GM12801 (cell line): ENCODE data around the gene ARHGAP24.

Experiments used
- TF ChIP-seq, protein P1 (sequence below): IDR thresholded peaks from one replicate; pipeline ENCODE4 v1.5.1; 2011; ENCODE audit warnings: control low read depth; ENCODE audit not compliant: insufficient read length; ENCODE audit errors: extremely low read depth

Gene ARHGAP24

DNA sequence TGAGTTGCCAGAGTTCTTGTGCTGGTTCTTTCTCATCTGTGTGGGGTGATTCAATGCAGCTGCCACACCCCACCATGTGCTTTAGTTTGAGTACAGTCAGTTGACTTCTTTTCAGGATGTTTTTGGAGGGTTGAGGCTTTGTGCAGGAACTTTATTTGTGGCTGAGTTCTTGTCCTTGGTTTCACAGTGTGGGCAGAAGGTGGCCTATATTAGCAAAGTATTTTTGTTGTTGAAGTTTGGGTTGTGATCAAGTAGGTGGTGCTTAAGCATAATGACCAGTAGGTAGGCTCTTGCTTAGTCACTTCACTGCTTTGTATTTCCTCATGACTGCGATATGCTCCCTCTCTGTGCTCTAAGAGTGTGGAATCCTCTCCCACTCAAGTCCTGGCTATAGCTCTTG lies 80.3 kb downstream of the ARHGAP24 start:
- TF ChIP-seq, protein P1, sequence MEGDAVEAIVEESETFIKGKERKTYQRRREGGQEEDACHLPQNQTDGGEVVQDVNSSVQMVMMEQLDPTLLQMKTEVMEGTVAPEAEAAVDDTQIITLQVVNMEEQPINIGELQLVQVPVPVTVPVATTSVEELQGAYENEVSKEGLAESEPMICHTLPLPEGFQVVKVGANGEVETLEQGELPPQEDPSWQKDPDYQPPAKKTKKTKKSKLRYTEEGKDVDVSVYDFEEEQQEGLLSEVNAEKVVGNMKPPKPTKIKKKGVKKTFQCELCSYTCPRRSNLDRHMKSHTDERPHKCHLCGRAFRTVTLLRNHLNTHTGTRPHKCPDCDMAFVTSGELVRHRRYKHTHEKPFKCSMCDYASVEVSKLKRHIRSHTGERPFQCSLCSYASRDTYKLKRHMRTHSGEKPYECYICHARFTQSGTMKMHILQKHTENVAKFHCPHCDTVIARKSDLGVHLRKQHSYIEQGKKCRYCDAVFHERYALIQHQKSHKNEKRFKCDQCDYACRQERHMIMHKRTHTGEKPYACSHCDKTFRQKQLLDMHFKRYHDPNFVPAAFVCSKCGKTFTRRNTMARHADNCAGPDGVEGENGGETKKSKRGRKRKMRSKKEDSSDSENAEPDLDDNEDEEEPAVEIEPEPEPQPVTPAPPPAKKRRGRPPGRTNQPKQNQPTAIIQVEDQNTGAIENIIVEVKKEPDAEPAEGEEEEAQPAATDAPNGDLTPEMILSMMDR = no peak

GRCh38 chr4:85556283-85556682 lies 81.3 kb downstream of the ARHGAP24 start:
- TF ChIP-seq, protein P1 = no peak

DNA sequence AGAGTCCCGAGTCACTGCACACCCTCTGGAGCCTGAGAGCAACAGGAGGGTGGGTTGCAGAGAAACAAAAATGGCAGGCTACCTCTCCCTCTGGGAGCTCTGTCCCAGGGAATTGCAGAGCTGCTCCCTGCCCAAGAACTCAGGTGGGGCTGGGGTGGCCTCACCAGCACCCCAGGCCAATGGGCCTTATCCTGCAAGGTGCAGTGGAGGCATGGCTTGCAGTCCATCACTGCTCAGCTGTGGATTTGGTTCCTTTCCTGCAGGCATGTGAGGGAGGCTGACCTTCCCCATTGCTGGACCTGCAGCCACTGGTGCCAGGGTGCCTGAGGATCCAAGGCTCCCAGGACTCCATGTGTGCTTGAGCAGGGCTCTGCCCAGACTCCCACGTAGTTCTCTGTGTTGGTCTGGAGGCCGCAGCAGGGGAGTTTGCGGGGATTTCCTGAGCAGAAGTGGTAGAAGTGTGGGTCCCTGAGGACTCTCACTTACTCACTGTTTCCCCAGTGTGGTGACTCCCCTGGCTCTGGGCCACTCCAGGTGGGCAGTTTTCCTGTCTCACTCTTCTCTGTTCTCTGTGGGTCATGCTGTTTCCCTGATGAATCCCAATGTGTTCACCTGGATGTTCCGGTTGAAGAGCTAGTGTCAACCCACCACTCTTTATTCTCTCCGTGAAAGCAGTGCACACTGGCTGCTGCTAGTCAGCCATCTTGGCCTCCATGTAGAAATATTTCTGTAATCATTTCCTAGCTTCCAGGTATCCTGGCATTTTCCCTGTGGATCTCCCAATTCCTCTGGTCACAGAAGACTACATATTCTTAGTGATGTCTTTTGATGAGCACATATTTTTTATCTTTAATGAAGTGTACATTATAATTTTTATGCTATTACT lies 82.3 kb downstream of the ARHGAP24 start:
- TF ChIP-seq, protein P1 = no peak

DNA sequence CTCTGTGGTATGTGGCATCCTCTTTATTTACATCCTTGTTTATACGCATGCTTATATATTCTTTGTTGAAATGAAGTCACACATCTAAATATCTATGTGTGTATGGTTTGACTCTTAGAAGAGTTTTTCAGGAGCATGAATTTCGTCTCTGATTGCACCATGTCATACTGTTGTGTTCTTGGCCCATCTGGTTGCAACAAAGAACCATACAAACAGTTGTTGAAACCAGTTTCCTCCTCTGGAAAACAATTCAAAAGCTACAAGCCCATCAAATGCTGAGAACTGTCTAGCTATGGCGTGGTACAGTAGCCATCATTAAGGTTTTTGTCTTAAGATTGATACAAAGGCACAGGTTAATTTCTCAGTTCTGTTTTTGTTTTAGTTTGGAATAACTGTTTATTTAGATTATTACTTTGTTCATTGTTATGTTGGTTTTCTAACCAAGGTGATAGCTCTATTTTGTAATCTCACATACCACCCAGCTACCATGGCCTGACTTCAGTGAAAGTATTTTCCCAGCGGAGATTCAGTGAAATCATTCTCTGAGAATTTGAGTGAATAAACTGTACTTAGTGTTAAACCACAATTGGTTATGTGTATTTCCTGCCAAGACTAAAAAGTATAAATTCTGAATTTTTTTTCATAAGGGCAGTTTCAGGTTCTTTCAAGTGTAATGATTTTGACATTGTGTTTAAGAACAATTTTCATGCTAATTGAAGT lies 91.0 kb downstream of the ARHGAP24 start:
- TF ChIP-seq, protein P1 = no peak

GRCh38 chr4:85569730-85570299 lies 94.9 kb downstream of the ARHGAP24 start:
- TF ChIP-seq, protein P1 = no peak

DNA sequence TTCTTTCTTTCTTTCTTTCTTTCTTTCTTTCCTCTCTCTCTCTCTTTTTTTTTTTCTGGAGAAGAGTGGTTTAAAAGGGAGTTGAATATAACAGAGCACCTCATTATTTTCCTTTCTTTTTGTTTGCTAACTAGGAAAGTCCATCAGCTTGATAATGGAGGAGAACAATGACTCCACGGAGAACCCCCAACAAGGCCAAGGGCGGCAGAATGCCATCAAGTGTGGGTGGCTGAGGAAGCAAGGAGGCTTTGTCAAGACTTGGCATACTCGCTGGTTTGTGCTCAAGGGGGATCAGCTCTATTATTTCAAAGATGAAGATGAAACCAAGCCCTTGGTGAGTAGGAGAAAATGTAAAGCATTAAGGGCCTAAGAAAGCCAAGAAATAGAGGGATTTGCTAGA lies 95.4 kb downstream of the ARHGAP24 start:
- TF ChIP-seq, protein P1 = no peak

DNA sequence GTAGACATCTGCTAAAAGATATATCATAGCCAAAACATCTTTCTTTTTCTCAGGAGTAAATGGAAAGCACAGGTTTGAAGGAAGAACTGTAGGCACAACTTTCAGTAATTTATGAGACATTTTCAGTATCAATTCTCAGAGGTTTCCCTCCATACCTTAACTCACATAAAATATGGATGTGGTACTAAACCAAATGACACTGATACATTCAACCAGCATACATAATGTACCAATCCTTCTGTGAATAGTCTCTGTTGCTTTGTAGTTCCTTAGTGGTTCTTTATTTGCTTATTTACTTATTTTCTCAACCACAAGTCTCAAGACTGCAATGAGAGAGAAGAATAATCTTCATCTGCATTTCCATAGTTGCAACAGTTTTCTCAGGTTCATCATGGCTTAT lies 96.1 kb downstream of the ARHGAP24 start:
- TF ChIP-seq, protein P1 = no peak
